HG03025 (cell line): ENCODE data around the gene SEC61A1.

Source experiments
- ATAC-seq: cut with Tn5 transposase; IDR thresholded peaks from one replicate; pipeline ENCODE4 v1.9.1; 2021; ENCODE audit warnings: mild to moderate bottlenecking, moderate library complexity; ENCODE audit not compliant: unreplicated experiment, low FRiP score

Gene SEC61A1

DNA sequence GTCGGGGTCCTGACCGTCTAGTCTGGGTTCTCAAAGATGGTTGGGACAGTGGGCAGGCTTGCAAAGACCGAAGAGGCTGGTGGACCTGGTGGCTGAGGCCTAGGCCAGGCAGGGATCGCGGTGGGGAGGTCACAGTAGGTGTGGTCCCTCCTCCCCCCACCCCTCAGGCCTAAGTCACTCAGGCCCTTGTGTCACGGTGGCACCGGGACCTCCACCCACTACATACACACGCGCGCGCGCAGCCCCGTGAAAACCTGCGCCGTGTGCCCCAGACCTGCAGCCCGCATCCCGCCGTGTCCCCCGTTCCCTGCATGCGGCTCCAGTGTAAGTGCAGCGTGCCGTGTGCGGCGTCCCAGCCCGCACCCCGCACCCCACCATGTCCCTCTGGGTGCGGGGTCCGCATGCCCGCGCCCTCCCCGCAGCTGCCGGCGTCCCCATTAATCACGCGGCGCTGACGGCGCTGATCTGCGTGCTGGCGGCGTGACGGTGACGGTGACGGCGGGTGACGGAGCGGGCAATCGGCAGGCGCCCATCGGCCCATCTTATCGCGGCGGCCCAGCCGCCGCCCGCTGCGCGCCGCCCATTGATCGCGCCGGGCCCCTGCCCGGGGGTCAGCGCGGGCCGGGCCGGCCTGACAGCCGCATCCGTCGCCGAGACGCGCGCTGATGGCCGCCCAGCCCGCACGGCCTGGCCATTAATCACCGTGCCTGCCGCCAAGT, 24.4 kb downstream of the SEC61A1 start:
- ATAC-seq: no peak

DNA sequence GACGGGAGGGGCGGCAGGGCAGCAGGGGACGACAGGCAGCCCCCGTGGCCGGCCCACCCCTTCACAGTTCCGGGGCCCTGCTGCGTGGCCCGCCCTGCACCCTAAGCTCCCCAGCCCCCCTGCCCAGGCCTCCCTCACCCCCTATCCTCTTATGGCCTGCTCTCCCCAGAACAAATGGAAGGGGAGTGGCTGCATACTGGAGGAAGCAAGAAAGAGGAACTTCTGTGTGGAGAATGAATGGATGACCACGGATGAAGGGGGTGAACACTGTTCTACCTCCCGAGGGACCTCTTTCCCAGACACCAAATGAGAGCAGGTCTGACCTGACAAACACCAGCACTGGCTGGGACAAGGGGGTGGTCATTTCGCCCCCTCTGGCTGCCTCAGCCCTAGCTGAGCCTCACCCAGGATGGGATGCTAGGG, 25.0 kb downstream of the SEC61A1 start:
- no peak for ATAC-seq

DNA sequence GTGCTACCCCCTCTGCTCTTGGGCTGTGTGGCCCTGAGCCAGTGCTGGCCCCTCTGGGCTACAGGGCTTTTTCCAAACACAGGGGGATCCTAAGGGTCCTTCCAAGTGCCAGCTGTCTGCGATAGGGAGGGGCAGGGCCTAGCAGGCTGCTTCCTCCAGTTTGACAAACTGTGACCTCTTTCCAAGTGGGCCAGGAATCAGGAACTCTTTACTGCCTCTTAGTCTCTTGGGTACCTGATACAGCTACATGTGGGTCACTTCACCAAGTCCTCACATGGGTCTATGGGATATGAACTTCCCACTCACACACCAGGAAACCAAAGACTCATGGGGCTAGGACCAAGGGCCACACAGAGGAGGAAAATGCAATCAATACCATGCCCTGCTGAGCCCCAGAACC, 25.4 kb downstream of the SEC61A1 start:
- ATAC-seq: no peak

DNA sequence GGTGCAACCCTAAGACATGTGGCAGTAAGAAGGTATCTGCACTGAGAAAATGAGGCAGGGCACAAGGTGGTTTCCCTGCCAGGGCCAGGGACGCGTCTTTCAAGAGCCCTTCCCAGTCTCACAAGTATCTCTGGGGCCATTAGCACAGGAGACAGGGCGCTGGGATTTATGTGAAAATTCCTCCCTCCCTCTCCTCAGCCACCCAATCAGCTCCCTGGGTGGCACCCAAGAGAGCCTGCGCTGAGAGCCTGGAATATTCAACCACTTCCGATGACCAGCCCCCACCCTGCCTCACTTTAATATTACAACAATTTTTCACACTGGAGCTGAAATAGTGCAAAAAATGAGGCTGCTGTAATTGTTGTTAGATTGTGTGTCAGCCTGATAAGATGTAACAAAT, 26.1 kb downstream of the SEC61A1 start:
- no peak for ATAC-seq

DNA sequence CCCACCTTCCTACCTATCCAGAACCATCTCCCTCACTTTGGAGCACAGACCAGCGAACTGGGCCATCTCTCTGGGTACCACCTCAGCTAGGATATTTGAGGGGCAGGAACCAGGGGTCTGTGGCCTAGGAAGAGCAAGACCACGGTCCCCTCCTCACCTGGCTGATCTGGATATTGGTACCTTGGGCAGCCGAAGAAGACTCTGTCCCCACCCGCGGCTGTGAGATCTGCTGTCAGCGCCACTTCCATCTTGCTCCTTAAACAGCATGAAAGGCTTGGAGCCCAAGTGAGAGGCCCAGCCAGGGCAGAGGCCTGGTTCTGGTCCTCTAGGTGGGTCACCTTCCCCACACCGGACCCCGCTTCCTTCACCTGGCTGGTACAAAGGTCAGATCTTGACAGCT, 26.6 kb downstream of the SEC61A1 start:
- ATAC-seq: no peak

DNA sequence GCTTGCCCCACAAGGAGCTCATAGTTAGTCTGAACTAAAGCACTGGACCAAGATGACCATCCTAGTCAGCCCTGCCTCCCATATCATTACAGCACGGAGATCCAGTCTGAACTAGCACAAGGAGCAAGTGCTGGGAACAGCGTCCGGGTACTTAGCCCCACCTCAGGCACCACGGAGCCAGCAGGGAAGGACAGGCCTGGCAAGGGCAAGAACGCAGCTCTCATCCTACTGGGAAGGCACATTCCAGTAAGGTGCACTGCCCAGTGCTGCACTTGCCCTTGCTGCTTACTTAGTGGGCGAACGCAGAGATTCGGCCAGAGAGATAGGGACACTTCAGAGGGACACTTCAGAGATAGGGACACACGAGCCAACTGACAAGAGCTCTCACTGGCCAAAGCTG, 27.6 kb downstream of the SEC61A1 start:
- ATAC-seq: no peak

DNA sequence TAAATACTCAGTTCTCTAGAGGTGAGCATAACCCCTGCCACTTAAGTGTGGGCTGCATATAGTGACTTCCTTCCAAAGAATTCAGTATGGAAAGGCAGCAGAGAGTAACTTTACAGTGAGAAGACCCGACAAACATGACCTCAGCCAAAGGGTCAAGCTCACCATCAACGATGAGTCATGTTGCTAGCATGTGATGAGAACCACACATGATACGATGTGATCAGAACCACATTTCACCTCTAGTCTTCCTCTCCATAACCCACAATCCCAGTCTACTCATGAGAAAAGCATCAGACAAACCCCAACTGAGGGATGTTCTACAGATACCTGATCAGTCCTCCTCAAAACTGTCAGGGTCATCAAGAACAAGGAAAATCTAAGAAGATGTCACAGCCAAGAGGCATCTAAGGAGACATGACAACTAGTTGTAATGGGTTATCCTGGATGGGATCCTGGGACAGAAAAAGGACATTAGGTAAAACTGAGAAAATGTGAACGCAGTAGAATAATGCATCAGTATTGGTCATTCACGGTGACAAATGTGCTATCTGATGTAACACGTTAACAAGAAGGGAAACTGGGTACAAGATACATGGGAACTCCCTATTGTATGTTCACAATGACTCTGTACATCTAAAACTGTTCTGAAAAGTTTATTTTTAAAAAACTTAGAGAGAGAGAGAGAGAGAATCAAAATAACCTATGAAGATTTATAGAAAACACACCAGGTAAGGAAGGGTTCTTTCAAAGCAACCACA, 28.3 kb downstream of the SEC61A1 start:
- no peak for ATAC-seq

DNA sequence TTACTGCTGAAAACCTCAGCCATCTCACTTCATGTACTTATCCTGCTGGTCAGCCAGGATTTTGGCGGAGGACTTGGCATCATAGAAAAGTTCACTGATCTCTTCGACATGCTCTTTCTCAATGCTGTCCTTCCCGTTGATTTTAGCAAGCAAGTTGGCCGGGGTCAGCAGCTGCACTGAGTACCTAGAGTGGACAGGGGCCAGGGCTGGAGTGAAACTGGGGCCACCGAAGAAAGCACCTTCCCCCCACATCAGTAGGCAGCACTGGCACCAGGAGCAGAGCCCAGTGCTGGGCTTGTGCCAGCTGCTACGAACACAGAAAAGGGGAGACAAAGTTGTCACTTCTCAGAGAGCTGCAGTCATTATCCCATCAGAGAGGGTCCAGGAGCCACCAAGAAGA, 29.0 kb downstream of the SEC61A1 start:
- no peak for ATAC-seq

DNA sequence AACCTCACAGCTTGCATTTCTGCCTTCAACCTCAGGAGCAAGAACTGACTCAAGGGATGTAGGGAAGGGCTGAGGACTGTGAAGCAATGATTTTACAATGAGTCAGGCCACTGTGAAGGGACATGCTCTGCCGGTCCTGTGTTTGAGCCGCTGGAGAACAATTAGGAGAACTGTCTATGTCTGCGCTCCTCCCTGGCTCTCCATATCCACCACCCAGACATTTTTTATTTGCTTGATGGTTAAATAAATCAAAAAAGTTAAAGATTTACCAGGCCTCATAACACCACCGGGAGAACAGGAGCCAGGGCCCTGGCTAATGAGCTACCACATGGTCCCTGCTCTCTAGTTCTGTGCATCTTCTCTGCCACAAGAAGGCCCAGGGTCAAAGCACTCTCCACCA, 29.6 kb downstream of the SEC61A1 start:
- ATAC-seq: no peak

DNA sequence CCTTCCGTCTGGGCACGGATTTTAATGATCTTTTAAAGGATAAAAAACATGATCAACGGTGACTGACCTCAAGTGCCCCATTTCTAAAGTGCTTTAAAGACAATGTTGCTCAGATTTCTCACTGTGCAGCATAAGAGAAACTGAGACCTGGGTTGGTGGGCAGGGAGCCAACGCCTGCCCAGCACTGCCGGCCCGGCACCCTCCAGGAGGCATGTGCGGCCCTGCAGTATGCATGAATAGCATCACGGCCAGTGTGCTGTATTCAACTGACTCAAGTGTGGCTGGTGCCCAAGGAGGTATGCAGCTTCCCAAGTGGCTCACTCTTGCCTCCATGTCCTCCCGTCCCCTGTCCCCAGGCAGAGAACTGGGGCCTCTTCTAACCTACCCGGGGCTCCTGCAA, 30.3 kb downstream of the SEC61A1 start:
- ATAC-seq: no peak

DNA sequence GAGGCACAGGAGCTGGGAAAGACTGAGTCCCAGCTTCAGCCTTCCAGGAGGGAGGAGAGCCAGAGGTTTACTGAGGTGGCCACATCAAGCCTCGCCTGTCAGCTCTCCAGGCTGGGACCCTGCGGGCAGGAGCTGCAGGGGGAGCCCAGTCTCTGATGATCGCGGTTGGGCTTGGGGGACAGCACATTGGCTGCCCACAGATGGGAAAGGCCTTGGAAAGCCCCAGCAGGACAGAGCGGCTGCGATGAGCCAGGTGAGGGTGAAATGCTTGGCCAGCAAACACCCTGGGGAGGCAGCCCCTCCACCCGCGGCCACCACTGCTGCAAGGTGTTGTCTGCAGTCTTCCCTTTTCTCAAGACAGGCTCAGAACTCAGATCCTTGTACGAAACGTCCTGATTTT, 31.2 kb downstream of the SEC61A1 start:
- no peak for ATAC-seq

DNA sequence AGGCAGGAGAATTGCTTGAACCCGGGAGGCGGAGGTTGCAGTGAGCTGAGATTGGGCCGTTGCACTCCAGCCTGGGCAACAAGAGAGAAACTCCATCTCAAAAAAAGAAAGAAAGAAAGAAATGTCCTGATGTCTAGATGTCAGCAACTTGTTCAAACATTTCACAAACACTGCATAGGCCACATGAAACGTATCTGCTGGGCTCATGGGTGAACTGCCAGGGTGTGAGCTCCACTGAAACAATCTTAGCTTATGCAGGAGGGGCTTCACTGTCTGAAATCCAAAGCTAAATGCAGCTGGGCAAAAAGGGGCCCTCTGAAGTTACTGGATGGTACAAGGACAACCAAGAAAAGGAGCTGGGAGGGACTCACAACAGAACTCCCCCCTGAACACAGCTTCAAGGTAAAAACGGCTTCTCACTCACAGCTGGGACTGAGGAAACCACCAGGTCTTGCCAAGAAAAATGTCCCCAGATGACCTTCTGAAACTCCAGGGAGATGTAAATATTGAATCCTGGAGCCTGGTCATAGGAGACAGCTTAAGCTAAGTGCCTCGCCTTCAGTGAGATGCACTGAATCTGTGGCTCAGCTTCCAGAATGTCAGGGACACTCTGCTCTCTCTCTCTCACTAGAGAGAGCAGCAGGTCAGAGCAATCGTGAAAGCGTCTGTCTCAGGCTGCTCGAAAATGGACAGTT, 31.9 kb downstream of the SEC61A1 start:
- no peak for ATAC-seq

DNA sequence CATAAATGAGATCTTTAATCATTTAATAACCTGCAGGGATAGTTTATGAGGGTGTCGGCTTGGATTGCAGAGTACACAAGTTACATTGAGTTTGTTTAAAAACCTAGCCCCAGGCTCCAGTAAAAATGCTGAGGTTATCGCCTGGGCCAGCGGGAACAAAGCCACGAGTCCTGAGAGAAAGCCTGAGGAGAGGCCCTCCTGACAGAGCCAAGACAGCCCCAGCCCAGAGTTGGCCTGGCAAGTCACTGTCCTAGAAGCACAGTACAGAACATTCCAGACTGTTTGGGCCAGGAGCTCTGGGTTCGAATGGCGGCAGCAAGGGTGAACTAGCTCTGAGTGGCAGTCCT, 32.4 kb downstream of the SEC61A1 start:
- no peak for ATAC-seq

DNA sequence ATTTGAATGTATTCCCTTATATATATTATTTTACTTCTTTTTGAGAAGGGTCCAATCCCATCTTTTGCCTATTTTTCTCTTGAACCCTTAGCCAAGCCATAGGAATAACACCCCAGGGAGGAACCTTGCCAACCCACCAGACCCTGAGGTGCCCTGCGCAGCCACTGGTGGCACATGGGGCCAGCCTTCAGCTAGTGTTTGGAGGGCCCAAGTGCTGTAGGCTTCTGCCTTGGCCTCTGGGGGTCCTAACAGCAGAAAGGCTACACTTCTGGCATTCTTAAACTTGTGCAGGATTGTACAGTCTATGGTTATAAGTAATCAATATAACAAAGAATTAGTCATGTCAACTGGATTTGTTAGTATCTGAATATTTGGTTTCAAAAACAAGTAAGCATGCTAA, 36.9 kb downstream of the SEC61A1 start:
- no peak for ATAC-seq

DNA sequence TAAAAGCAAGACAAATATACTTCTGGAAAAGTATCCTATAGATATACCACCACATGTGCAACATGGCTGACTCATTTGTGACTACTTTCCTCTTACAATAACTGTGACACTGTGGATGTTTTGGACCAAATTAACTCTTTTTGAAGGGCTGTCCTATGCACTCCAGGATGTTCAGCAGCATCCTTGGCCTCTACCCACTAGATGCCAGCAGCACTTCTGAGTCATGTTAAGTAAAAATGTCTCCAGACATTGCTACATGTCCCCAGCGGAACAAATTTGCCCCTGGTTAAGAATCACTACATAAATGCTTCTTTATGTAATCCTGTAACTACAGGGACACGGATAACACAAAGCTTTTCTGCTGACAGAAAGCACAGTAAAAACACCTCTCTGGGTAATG, 39.3 kb downstream of the SEC61A1 start:
- ATAC-seq: no peak

DNA sequence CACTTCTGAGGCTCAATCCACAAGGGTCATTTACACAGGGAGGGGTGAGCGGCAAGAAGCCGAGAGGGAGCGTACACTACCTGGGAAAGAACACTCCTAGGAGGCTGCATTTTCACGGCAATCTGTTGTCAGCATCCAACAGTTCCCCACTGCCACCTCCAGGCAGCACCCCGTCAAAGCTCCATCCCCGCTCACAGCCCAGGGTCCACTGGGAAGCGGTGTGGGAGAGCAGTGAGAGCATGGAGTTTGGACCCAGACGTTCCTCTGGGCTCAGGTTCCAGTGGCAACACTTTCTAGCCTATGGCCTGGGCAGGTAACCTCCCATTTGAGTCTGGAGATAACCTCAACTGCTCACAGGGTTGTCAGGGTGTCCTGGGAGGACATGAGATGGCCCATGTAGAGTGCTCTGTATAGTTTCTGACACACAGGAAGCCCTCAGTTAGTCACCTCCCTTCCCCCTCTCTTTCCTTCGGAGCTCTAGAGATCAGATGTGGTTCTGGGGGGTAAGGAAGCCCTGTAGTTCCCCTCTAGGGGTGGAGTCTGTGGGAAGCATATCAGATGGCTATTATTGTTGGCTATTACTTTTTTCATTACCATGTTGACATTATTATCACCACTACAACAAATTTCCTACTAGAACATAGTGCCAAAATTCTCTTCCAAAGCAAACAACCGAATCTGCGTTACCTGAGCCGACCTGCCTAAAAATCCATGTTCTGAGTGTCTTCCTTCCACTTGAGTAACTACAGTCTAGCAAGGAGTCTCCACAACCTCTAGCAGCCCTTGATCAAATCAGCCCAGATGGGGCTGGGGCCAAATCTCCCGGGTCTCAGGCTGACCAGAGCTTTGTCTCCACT, 42.3 kb downstream of the SEC61A1 start:
- ATAC-seq: no peak

DNA sequence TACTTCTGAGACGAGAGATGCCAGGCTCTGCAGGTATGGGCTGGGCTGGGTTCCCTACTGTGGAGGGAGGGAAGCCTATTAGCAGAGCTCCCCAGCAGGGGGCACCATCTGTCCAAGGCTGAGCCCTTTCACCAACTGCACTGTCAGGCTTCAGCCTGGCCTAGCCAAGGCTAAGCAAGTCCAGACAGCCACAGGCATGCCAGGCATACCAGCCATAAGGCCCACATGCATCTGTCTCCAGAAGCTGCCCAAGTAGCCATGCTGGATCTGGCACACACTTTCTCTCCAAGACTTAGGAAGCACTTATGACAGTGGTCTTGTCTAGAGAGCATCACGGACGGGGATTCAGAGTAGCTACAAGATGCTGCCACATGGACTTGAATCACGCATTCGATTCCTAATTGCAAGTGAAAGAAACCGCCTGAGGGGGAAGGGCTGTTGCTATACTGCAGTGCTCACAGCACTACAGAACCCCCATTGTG, 43.0 kb downstream of the SEC61A1 start:
- peak; percentile 67 for ATAC-seq

DNA sequence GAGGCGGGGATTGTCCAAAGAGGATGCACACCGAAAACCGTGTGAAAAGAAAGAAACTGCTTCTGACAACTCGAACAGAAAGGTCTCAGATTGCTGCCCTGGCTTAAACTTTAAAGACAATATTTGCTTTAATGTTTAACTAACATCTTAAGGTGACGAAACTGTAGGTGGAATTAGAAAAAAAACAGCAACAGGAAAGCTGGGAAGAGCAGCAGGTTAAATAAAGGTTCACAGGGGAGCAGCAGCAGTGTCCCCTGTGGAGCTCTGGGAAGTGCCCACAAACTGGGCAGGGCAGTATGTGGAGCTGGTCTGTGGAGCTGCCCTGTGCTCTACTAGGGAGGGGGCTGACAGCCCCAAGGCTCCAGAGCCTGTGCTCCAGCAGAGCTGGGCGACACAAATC, 46.0 kb downstream of the SEC61A1 start:
- ATAC-seq: no peak

DNA sequence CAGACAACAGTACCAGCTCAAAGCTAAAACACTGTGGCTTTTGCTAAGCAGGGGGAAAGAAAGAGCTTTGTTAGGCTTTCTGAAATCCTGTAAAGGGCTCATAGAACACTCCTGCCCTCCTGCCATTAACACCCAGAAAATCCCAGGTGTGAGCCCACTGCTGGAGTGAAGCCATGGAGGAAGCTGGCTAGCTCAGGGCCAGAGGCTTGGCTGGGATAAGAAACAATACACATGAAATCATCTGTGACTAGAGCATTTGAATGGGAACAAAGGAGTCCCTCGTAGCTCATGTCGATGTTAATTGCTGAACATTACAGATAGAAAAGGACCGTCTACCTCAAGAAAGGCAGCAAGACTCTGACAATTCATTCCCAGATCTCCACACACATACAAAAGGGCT, 47.9 kb downstream of the SEC61A1 start:
- no peak for ATAC-seq

DNA sequence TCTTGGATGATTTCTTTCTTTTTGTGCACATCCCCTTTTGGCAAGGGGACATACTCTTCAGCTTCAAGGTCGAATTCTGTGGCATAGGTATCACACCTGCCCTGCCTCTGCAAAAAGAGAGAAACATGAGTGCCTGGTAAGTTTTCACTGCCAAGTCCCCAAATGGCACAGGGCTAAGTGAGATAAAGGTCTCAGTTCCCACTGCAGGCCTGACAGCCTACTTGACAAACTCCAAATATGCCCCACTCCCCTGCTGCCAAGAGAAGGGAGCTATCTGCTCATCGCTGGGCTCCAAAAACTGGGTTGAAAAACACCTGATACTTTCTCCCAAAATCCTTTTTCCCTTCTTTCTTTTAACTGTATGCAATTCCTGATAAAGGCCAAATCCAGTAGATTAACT, 48.4 kb downstream of the SEC61A1 start:
- no peak for ATAC-seq
